Measurements from ENCODE around the gene RBM19. TPM values are rescaled to one million over a fixed set of nuclear protein-coding genes. Genes with fewer than 3 reads are reported as not detected.
A peak's percentile ranks its signal among the peaks of the same experiment; 100 is the strongest.

RBM19 gene
- total RNA-seq, 1 experiment from 2014 or later: 40.2 TPM

DNA sequence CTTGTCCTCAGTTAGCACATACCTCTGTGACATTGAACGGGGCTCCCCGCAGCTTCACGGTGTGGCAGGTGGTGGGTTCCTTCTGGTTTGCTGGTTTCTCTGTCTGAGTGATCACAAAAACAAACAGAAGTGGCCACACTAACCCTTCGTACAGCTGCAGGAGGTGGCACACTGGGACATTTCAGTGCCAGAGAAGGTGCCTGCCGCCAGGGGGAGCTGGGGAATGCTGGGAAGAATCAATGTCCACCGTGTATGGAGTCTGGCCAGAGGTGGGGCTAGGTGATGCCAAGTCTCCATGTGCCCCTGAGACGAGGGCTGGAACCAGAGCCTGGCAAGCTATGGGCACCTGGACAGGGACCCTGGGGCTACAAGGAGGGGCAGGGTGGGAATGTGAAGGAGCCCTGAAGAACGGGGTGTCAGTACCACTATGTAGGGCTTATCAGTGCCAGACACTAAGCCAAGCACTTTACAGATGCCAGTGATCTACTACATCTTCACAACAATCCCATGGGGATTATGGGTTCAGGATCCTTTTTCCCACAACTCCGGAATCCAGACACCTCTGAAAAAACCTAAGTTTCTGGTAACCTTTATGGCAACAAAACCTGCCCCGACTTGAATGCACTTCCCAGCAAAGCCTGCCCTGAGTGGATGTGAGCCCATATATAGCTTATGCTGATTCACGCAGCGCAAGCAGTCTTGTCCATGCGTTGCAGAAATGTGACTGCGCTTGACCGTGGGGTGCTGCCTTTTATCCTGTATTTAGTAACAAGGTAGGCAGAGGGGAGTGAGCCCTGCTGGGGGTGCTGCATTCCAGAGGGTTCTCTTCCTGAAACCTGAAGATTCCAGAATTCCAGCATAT lies 10.8 kb downstream of the RBM19 start:
- DNase-seq (ENCODE audit: low spot score): peak; percentile 69

DNA sequence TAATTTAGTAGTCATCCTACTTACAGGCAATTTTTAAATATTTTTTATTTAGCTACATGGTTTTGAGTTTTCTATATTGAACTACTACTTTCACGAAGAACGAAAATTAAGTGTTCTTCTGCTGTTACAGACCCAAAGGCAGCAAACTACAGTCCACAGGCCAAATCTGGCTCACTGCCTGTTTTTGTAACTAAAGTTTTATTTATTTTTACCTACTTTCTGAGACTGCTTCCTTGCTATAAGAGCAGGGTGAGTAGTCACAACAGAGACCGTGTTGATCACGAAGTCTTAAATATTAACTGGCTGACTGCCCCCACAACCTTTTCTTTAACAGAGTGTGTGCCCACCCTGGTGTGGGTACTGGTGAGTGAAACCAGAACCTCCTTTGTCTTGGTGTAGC lies 11.6 kb downstream of the RBM19 start:
- no peak for DNase-seq (ENCODE audit: low spot score)

DNA sequence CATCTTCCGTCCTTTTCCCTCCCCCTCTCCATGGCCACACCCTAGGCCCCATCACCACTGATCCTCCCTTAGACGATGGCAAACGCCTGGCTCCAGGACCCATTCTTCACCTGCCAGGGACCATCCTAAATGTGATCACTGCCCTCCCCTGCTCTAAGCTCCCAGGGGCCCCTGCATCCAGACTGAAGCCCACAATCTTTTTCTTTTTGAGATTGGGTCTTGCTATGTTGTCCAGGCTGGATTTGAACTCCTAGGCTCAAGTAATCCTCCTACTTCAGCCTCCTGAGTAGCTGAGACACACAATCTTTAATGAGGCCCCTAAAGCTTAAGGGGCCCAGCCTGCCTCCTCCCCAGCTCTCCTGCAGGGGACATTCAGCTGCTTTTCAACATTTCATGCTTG lies 15.3 kb downstream of the RBM19 start:
- DNase-seq (ENCODE audit: low spot score): no peak

DNA sequence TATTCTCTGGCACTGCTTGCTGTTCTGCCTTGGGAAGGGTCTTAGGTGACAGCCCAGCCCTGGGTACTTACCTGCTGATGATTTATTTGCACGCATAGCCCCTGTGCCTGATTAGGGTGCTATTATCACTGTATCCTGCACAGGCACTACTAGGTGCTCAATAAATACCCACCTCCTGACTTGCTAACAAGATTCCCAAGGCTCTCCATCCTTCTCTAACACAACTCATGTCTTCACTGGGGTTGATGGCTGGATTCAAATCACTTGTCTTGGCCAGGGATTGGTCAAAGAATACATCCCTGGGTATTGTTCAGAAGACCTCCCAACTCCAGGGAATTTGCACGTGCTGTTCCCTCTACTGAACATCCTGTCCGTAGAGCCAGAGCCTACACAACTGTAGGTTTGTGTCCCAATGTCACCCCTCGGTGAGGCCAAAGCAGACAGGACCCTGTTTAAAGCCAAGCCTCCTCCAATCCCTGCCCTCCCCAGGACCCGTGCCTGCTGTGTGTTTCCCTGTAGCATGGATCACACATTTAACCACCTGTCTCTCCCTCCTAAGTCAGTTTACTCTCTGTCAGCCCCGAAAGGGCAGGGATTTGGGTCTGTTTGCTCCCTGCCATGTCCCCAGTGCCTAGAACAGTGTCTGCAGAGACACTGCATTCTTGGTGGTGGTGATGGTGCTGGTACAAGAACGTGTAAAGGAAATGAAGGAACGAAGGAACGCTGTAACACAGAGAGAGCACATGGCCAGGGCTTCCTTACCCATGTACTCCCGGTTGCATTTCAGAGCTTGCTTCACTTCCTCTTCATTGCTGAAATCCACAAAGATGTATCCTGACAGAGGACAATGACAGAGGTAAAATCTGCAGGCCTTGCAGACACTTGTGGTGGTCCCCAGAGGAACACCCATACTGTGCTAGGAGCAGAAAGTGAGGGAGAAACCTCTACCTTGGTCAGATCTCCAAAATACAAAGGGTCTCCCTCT lies 16.5 kb downstream of the RBM19 start:
- DNase-seq (ENCODE audit: low spot score): no peak

DNA sequence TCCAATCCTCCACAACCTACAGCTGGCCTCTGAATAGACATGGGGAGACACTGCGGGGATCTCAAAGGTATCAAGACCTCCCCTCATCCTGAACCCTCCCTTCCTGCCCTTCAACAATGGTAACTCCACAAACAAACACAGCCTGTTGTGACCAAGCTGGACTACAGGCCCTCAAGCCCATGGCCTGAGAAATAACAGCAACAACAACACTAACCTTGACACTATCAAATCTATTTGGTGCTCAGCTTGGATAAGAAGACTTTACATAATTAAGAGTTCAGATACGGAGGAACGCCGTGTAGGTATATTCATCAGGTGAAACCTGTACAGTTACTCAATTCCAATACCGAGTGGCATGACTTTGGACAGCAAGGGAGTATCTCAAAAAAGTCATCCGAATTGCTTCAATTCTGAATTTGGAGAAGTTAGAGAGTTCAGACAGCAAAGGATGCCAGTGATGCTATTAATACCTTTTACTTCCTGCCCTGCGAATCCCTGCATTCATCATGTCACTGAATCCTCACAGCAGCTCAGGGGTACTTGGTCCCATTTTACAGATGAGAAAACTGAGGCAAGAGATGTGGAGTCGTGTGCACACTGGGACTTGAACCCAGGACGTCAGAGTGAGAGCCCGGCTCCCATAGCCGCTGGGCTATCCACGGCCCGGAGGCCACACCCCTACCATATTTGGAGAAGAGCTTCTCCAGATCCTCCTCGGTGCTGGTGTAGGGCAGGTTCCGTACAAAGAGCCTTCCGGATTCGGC lies 17.8 kb downstream of the RBM19 start:
- DNase-seq (ENCODE audit: low spot score): no peak

DNA sequence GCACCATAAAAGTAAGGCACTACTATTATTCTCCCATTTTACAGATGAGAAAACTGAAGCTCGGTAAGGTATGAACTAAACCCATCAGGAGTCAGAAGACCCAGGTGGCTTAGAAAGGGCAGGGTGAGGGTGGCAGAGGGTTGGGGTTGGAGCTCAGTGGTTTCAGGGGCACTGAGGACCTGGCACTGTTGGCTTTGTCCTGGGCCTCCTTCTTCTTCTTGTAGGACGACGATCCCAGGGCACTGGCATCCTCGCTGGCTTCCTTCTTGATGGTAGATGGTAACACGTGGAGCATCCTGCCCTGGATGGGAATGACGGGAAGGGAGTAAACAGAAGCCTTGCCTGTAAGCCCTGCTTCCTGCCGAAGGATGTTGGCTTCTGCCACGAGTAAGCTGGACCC lies 19.9 kb downstream of the RBM19 start:
- no peak for DNase-seq (ENCODE audit: low spot score)

DNA sequence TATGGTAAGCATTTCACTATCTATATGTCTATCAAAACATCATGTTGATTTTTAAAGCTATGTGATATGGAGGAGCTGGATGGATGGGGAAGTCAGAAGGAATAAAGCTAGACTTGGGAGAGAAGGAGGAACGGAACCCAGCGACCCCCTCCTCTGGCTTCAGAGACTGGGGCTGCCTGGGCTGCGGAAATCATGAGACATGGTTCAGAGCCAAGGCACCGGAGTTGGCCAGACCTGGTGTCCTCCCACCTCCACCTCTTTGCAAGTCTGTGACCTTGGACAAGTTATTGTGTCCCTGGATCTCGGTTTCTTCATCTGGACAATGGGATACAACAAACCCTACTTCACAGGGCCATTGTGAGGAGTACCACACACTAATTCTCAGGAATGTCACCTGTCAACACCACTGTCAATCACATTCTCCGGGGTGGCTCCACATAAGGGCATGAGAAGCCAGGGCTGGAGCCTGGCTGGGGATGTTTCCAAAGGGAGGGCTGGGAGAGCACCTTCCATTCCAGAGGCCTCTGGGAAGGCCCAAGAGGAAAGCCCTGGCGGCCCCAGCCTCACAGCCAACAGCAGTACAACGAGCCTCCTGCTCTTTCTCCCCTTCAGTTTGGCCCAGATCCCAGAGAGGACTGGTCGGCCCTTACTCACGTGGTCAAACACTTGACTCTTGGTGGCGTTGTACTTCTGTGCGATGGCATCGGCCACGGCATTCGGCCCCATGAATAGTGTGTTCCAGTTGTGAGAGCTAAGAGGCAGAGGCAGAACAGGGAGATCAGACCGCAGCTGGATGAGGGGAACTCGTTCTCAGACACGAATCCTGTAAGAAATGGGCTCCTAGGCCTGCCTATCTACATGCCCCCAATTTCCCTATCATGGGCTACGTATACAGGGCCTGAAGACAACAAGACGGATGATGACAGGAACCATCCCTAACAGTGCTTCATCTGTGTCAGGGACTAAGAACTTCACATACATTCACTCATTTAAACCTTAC lies 20.7 kb downstream of the RBM19 start:
- no peak for DNase-seq (ENCODE audit: low spot score)

DNA sequence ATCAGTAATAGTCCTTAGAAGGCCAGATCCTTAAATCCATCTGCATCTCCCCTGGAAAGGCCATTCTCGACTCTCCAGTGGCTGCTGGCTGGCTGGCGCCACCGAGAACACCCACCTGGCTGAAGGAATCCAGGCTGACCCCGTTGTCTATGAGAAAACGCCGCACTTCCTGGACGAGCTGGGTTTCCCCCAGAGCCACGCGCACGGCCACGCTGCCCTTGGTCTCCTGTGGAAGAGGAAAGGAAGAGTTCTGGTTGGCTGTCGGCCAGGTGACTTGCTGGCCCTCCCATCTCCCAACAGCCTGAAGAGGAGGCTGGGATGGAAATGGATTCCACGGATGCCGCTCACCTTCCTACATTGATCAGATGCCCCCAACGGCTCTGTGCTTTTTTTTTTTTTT lies 23.9 kb downstream of the RBM19 start:
- no peak for DNase-seq (ENCODE audit: low spot score)

DNA sequence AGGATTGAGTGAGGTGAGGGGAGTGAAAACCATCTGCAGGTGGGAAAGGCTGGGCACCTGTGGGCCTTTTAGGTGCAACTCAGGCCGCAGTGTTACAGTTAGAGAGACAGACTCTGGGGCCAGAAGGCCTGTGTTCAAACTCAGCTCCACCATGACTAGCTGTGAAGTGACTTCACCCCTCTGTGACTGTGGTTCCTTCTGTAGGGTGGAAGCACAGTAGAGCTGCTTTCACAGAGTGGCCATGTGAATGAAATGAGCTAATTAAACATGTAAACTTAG lies 25.0 kb downstream of the RBM19 start:
- DNase-seq (ENCODE audit: low spot score): no peak

DNA sequence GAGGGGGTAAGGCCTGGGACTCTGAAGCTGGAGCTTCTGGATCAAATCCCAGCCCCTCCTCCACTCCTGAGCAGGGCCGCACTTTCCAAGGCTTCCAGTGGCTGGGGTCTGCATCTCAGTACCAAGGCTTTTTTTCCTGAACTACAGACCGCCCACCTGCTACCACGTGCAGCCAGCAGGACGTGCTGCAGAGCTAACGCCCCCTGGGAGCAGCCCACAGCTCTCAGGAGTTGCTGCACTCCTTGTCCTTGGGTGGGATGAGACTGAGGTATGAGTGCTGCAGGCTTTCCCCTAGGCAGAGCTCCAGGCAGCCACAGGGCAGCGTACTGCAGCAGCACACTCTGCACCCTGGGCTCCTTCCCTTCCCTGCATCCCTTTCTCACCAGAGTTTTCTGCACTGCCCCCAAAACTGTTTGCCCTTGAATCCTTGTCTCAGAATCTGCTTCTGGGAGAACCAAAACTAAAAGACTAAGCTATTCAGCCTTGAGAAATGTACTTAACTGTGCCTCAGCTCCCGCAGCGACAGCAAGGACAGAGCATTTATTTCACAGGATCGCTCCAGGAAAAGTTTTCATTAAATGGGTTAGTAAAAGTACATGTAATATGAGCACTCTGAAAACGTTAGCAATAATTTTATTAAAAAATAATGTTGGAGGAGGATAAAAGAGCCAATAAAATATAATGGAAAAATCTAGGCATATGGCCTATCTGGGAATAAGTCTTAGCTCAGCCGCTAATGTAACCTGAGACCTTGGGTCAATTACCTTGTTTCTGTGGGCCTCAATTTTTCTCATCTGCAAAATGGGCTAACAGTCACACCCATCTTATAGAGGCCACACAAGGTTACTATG lies 25.5 kb downstream of the RBM19 start:
- DNase-seq (ENCODE audit: low spot score): no peak

DNA sequence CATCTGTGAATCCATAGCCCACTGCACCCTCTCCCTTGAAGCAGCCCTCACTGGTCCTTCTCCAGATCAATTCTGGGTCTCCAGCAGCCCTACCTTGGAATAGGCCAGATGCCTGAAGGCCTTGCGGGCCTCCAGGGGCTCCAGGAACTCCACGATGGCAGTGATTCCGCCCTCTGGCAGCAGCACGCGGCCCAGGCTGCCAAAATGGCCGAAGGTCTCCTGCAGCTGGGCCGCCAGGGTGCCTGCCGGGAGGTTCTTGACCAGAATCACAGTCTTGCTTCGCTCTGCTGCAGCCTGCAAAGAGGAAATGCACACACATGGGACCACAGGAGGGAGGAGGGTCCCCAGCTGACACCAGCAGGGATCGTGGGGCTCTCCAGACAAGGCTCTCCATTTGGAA lies 26.3 kb downstream of the RBM19 start:
- DNase-seq (ENCODE audit: low spot score): no peak

DNA sequence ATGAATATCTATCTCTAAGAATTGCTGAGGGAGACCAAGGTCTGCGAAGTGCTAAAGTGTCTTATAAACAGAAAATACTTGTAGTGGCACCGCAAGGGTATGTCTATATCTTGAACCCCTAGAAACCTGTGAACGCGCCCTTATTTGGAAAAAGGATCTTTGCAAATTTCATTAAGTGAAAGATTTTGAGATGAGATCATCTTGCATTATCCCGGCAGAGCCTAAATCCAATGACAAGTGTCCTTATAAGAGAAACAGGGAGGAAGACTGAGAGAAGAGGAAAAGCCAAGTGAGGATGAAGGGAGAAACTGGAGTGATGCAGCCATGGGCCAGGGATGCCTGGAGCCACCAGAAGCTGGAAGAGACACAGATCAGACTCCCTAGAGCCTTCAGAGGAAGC lies 27.7 kb downstream of the RBM19 start:
- DNase-seq (ENCODE audit: low spot score): no peak

DNA sequence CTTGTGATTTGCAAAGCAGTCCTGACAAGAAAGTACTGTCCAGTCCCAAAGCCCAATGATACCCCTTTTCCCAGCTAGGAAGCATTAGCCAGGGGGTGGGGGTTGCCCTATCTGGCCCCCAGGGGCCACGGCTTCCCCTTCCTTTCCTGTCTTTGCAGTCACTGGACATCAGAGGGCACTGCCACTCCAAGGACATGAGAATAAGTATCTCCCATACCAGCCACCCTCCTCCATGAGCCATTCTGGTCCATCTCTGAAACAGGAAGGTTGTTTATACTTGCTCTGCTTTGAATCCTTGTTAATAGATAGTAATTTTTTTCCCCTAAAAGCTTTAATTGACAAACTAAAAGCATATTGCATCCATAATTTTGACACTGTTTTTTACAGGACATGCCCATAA lies 29.7 kb downstream of the RBM19 start:
- no peak for DNase-seq (ENCODE audit: low spot score)

DNA sequence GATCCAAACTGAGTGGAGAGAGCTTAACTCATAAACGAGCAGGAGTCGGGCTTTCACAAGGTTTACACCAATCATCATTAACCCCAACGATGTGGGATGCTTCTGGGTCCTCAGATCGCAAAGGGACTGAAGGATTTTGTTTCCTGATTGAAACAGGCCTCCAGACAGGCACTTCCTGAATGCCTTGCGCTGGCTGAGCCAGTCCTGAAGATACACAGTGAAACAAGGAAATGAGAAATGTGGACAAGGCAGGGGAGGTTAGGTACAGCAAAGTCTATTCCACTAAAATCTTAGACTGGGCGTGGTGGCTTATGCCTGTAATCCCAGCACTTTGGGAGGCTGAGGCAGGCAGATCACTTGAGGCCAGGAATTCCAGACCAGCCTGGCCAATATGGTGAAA lies 30.7 kb downstream of the RBM19 start:
- DNase-seq (ENCODE audit: low spot score): no peak

DNA sequence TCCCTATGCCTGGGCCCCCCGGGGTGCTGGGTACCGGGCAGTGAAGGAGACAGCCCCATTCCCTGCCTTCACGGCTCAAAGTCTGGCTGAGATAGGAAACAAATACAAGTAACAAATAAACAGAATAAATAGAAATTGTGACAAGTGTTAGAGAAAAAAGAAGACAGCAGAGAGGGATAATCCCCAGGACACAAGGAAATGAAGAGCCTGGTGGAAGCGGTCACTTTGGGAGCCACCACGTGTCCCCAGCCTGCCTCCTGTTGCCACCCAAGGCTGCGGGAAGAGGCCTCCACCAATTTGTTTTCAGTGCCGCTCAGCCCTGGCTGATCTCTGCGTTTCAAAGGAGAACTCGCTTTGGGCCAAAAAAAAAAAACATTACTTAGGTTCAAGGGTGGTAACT lies 31.2 kb downstream of the RBM19 start:
- DNase-seq (ENCODE audit: low spot score): no peak

DNA sequence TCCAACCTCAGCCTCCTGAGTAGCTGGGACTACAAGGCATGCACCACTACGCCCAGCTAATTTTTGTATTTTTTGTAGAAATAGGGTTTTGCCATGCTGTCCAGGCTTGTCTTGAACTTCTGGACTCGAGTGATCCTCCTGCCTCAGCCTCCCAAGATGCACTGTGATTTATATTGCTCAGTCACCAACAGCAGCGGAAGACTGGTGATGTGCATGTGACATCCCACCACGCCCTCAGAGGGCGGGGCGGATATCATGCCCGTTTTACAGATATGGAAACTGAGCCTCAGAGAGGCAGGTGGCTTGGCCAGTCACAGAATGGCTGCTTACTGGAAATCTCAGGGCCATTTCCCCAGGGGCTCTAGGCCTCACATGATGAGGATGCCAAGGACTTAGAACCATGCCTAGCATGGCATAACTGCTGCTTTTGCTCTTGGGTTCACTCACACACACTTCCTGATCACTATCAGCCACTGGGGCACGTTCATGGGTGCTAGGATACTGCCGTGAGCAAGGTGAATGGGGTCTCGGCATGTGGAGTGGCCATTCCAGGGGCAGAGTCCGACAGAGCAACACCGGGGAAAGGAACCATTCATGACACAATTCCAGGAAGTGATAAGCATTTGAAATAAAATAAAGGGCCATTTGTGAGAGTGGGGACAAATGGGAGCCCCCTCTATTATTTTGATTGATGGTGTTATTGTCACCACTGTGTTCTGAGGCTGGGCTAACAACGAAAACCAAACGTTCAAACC lies 31.9 kb downstream of the RBM19 start:
- DNase-seq (ENCODE audit: low spot score): no peak

DNA sequence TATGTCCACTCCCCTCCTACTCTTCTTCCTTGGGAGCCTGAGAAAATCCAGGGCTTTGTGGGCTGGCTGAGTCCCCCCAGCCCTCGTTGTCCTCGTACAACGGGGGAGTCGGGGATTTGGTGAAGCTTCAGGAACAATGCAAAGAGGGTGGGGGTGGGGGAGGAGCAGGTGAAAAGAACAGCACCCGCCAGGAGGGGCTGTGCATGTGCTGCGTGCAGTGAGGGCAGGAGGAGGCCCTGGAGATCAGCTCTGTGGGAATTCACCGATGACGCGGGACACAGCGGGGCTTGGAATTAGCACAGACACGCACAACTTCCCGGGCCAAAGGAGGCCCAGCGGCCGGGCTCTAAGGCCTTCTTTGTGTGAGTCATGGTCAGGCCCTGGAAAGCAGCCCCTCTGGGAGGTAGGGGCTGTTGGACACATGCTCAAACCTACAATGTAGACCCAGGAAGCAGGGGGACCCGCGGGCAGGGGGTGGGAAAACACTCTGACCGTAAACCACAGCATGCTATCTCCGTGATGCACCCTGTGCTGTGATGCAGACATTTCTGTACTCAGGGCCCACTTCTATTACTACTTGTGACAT lies 32.8 kb downstream of the RBM19 start:
- no peak for DNase-seq (ENCODE audit: low spot score)

DNA sequence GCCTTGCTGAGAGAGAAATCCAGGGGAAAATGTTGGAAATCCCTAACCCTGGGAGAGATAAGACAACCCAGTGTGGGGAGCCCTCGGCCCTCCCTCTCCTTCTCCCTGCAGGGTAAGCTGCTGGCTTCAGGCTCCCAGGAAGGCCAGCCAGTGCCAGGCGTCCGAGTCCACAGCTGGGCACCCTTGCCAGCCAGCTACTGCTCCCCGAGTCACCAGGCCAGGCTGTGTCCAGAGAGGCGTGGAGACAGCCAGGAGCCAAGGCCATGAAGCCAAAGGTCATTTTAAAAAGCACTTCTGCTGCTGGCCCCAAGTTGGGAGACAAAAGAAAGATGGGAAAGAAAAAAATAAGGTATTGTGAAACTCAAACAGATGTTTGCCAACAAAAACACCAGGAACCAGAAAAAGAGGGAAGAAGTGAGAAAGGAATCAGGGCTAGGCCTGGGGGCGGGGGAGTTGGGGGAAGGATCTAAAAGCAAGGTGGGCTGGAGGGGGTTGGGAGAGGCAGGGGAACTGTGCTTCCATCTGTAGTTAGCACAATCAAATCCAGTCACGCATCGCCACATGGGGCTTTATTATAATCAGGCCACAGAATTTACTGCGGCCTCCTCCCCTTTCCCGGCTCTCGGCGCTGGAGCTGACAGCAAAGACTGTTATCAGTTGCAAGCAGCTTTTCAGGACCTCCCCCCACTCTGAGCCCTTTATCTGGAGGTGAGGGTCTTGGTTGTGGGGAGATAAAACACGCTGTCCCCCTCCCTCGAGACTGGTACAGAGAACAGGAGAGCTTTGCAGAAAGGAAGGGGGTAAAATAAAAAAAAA lies 33.5 kb downstream of the RBM19 start:
- DNase-seq (ENCODE audit: low spot score): no peak

Data from HT-29 (cell line).